Astrocyte (in vitro differentiated cells and primary cell): Measurements from ENCODE around the gene ABTB2.

ENCODE experiments used
- EZH2 ChIP-seq: IDR thresholded peaks from 2 replicates; pipeline ENCODE4 v1.6.1; 2012; ENCODE audit warnings: mild to moderate bottlenecking, low read length, inconsistent platforms; ENCODE audit not compliant: insufficient read depth
- TF ChIP-seq, protein P1 (sequence below): IDR thresholded peaks from 2 replicates; pipeline ENCODE4 v1.5.1; 2011; ENCODE audit warnings: low read depth, mild to moderate bottlenecking, inconsistent platforms, low read length, moderate library complexity; ENCODE audit not compliant: insufficient read depth

GRCh38 chr11:34212566-34212965 is 145.2 kb downstream of the ABTB2 start:
- TF ChIP-seq, protein P1, sequence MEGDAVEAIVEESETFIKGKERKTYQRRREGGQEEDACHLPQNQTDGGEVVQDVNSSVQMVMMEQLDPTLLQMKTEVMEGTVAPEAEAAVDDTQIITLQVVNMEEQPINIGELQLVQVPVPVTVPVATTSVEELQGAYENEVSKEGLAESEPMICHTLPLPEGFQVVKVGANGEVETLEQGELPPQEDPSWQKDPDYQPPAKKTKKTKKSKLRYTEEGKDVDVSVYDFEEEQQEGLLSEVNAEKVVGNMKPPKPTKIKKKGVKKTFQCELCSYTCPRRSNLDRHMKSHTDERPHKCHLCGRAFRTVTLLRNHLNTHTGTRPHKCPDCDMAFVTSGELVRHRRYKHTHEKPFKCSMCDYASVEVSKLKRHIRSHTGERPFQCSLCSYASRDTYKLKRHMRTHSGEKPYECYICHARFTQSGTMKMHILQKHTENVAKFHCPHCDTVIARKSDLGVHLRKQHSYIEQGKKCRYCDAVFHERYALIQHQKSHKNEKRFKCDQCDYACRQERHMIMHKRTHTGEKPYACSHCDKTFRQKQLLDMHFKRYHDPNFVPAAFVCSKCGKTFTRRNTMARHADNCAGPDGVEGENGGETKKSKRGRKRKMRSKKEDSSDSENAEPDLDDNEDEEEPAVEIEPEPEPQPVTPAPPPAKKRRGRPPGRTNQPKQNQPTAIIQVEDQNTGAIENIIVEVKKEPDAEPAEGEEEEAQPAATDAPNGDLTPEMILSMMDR, result no peak
- TF ChIP-seq EZH2, result no peak
